HCT116 (cell line): ENCODE results near the gene SYCP2.

Source experiments
- CTCF ChIP-seq, 3 experiments: fragments of 200-600 bp in 1 of 3; sonication (generic) in 1 of 3; IDR thresholded peaks in 2 of 3; conservative IDR thresholded peaks in 1 of 3; 2 replicates each; pipeline ENCODE4 v1.5.1; 2012 to 2017; ENCODE audit warnings: low read depth in 2 of 3, low read length in 2 of 3, antibody characterized with exemption in 1 of 3, borderline replicate concordance in 1 of 3, control low read depth in 1 of 3, mild to moderate bottlenecking in 1 of 3, mixed read lengths in 1 of 3, mixed run types in 1 of 3, moderate library complexity in 1 of 3; ENCODE audit not compliant: insufficient read depth in 1 of 3
- JUND ChIP-seq: IDR thresholded peaks from 2 replicates; pipeline ENCODE4 v1.6.1; 2012
- POLR2A ChIP-seq: IDR thresholded peaks from 2 replicates; pipeline ENCODE4 v1.7.0; 2011; ENCODE audit warnings: borderline replicate concordance; ENCODE audit not compliant: insufficient read depth, insufficient read length; ENCODE audit errors: extremely low read depth
- SRF ChIP-seq: IDR thresholded peaks from 2 replicates; pipeline ENCODE4 v1.6.1; 2012; ENCODE audit warnings: low read depth
- TF ChIP-seq, protein P1 (sequence below): IDR thresholded peaks from 2 replicates; pipeline ENCODE4 v1.6.1; 2012; ENCODE audit warnings: low read depth

GRCh38 chr20:59931511-59932312 lies 1.7 kb downstream of the SYCP2 start:
- TF ChIP-seq, protein P1, sequence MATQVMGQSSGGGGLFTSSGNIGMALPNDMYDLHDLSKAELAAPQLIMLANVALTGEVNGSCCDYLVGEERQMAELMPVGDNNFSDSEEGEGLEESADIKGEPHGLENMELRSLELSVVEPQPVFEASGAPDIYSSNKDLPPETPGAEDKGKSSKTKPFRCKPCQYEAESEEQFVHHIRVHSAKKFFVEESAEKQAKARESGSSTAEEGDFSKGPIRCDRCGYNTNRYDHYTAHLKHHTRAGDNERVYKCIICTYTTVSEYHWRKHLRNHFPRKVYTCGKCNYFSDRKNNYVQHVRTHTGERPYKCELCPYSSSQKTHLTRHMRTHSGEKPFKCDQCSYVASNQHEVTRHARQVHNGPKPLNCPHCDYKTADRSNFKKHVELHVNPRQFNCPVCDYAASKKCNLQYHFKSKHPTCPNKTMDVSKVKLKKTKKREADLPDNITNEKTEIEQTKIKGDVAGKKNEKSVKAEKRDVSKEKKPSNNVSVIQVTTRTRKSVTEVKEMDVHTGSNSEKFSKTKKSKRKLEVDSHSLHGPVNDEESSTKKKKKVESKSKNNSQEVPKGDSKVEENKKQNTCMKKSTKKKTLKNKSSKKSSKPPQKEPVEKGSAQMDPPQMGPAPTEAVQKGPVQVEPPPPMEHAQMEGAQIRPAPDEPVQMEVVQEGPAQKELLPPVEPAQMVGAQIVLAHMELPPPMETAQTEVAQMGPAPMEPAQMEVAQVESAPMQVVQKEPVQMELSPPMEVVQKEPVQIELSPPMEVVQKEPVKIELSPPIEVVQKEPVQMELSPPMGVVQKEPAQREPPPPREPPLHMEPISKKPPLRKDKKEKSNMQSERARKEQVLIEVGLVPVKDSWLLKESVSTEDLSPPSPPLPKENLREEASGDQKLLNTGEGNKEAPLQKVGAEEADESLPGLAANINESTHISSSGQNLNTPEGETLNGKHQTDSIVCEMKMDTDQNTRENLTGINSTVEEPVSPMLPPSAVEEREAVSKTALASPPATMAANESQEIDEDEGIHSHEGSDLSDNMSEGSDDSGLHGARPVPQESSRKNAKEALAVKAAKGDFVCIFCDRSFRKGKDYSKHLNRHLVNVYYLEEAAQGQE, result no peak
- TF ChIP-seq CTCF (IDR thresholded peaks at IDR 0.05 in 2 of 3, conservative IDR thresholded peaks at IDR 0.05 in 1 of 3; ENCODE audit: borderline replicate concordance in 1 of 3, insufficient read depth in 1 of 3, low read depth in 2 of 3, low read length in 2 of 3) (no peak), POLR2A (no peak), SRF (no peak), JUND (no peak)
